GM10847 (cell line): ENCODE measurements around the gene PSMF1.

Experiments
- POLR2A ChIP-seq: IDR thresholded peaks from 2 replicates; pipeline ENCODE4 v1.6.1; 2011; ENCODE audit not compliant: insufficient read length; ENCODE audit errors: extremely low read depth

PSMF1 gene

GRCh38 chr20:1108437-1108920 lies 9.9 kb upstream of the PSMF1 start:
- no peak for TF ChIP-seq POLR2A

GRCh38 chr20:1112908-1113307 lies 5.5 kb upstream of the PSMF1 start:
- no peak for TF ChIP-seq POLR2A

GRCh38 chr20:1118004-1118335 lies 432 bp upstream of the PSMF1 start:
- no peak for TF ChIP-seq POLR2A

GRCh38 chr20:1119128-1119505 lies 715 bp downstream of the PSMF1 start:
- no peak for TF ChIP-seq POLR2A

GRCh38 chr20:1119524-1119923 lies 1.1 kb downstream of the PSMF1 start:
- TF ChIP-seq POLR2A, result no peak

GRCh38 chr20:1121429-1121828 lies 3.0 kb downstream of the PSMF1 start:
- no peak for TF ChIP-seq POLR2A

GRCh38 chr20:1122388-1123315 lies 4.2 kb downstream of the PSMF1 start:
- no peak for TF ChIP-seq POLR2A

GRCh38 chr20:1123666-1124065 lies 5.3 kb downstream of the PSMF1 start:
- no peak for TF ChIP-seq POLR2A

- TF ChIP-seq POLR2A, result no peak
Observed at GRCh38 chr20:1124421-1124820, 6.0 kb downstream of the PSMF1 start.

GRCh38 chr20:1125277-1125676 lies 6.9 kb downstream of the PSMF1 start:
- no peak for TF ChIP-seq POLR2A

- TF ChIP-seq POLR2A, result no peak
Observed at GRCh38 chr20:1127840-1128239, 9.4 kb downstream of the PSMF1 start.

- no peak for TF ChIP-seq POLR2A
Observed at GRCh38 chr20:1130058-1130694, 11.8 kb downstream of the PSMF1 start.

GRCh38 chr20:1130847-1131246 lies 12.4 kb downstream of the PSMF1 start:
- TF ChIP-seq POLR2A, result no peak

GRCh38 chr20:1131354-1131753 lies 13.0 kb downstream of the PSMF1 start:
- no peak for TF ChIP-seq POLR2A

- TF ChIP-seq POLR2A, result no peak
Observed at GRCh38 chr20:1134355-1134754, 16.0 kb downstream of the PSMF1 start.

- TF ChIP-seq POLR2A, result no peak
Observed at GRCh38 chr20:1134836-1135235, 16.4 kb downstream of the PSMF1 start.
